Measurements from ENCODE around the gene RPL39L. TPM values are rescaled to one million over a fixed set of nuclear protein-coding genes. Genes with fewer than 3 reads are reported as not detected.

The RPL39L gene
- polyA plus RNA-seq, 3 donors: 1.1 to 3.4 (median 3.1) TPM

- peaks cover 15 to 31% (median 25%) of the 10 kb centered on the region in 7 donors for H3K9me3 Mint-ChIP-seq
- no peaks in the 10 kb centered on the region for H3K36me3 ChIP-seq (replicated peaks in 1 of 2; ENCODE audit: control insufficient read depth in 1 of 2, insufficient read depth in 2 of 2, low read length in 2 of 2)
- H3K79me2 ChIP-seq (ENCODE audit: insufficient read depth, low read length): no peaks in the 10 kb centered on the region
- TF ChIP-seq CTCF (IDR thresholded peaks at IDR 0.05): no peak
- H3K4me1 ChIP-seq (ENCODE audit: control insufficient read depth in 1 of 2, insufficient read depth in 2 of 2, low read length in 2 of 2): peaks cover 9 to 11% of the 10 kb centered on the region in 2 donors
- no peak overlapping the region for H3K27ac ChIP-seq (ENCODE audit: low read depth in 1 of 2, low read length in 2 of 2)
- no CpG with 5 or more reads among the region's 1 CpG for WGBS (ENCODE audit: insufficient coverage)
- H3K27me3 ChIP-seq (ENCODE audit: control insufficient read depth in 2 of 2, insufficient read depth in 2 of 2, low read length in 2 of 2): no peaks in the 10 kb centered on the region
- no peak overlapping the region for H3K4me3 ChIP-seq (replicated peaks in 1 of 3; ENCODE audit: low read depth in 2 of 3, low read length in 3 of 3)
- H3K4me1 Mint-ChIP-seq: peaks cover 12% of the 10 kb centered on the region
- no peak overlapping the region for H3K27ac Mint-ChIP-seq
- H3K4me2 ChIP-seq (replicated peaks; ENCODE audit: extremely low read depth, low read length, poor library complexity, severe bottlenecking): no peak overlapping the region
- intact Hi-C loops (cut with micrococcal nuclease): no loop called here
- DNase-seq: no peak
- peaks cover 0 to 11% (median 0%) of the 10 kb centered on the region in 3 donors for H3K27me3 Mint-ChIP-seq (ENCODE audit: low read depth in 3 of 3)
- H3K9me3 ChIP-seq (replicated peaks in 1 of 2; ENCODE audit: control insufficient read depth in 1 of 2, insufficient read depth in 1 of 2, low read length in 2 of 2): peaks cover 5 to 15% of the 10 kb centered on the region in 2 donors
- peaks cover 2 to 5% of the 10 kb centered on the region in 2 donors for H3K36me3 Mint-ChIP-seq
- H4K20me1 ChIP-seq (ENCODE audit: insufficient read depth, low read length): no peaks in the 10 kb centered on the region
- H3K4me3 Mint-ChIP-seq: no peak overlapping the region
- H2AFZ ChIP-seq (ENCODE audit: insufficient read depth, low read depth, low read length, poor library complexity, severe bottlenecking): no peak overlapping the region
- no peak overlapping the region for H3K9ac ChIP-seq (ENCODE audit: insufficient read depth, low read length, poor library complexity, severe bottlenecking)
Observed at GRCh38 chr3:187085933-187086332, 53.4 kb downstream of the RPL39L start.

- Histone ChIP-seq H3K9ac (ENCODE audit: insufficient read depth, low read length, poor library complexity, severe bottlenecking) (no peak overlapping the region), H4K20me1 (ENCODE audit: insufficient read depth, low read length) (no peaks in the 10 kb centered on the region), H3K27ac (ENCODE audit: low read depth in 1 of 2, low read length in 2 of 2) (no peak overlapping the region), H3K27me3 (ENCODE audit: control insufficient read depth in 2 of 2, insufficient read depth in 2 of 2, low read length in 2 of 2) (no peaks in the 10 kb centered on the region), H3K4me3 (replicated peaks in 1 of 3; ENCODE audit: low read depth in 2 of 3, low read length in 3 of 3) (no peak overlapping the region), H3K4me2 (replicated peaks; ENCODE audit: extremely low read depth, low read length, poor library complexity, severe bottlenecking) (no peak overlapping the region), H3K36me3 (replicated peaks in 1 of 2; ENCODE audit: control insufficient read depth in 1 of 2, insufficient read depth in 2 of 2, low read length in 2 of 2) (no peaks in the 10 kb centered on the region), H3K4me1 (ENCODE audit: control insufficient read depth in 1 of 2, insufficient read depth in 2 of 2, low read length in 2 of 2) (peaks cover 9 to 11% of the 10 kb centered on the region in 2 donors), H3K9me3 (replicated peaks in 1 of 2; ENCODE audit: control insufficient read depth in 1 of 2, insufficient read depth in 1 of 2, low read length in 2 of 2) (peaks cover 5 to 15% of the 10 kb centered on the region in 2 donors), H2AFZ (ENCODE audit: insufficient read depth, low read depth, low read length, poor library complexity, severe bottlenecking) (no peak overlapping the region), H3K79me2 (ENCODE audit: insufficient read depth, low read length) (no peaks in the 10 kb centered on the region)
- H3K36me3 Mint-ChIP-seq: peaks cover 2 to 5% of the 10 kb centered on the region in 2 donors
- peaks cover 11 to 28% (median 21%) of the 10 kb centered on the region in 7 donors for H3K9me3 Mint-ChIP-seq
- peaks cover 0 to 10% (median 0%) of the 10 kb centered on the region in 3 donors for H3K27me3 Mint-ChIP-seq (ENCODE audit: low read depth in 3 of 3)
- no peak for TF ChIP-seq CTCF (IDR thresholded peaks at IDR 0.05)
- WGBS (ENCODE audit: insufficient coverage): 100% methylated on average over 1 of the region's 5 CpGs
- intact Hi-C loops (cut with micrococcal nuclease): no loop called here
- no peak overlapping the region for H3K27ac Mint-ChIP-seq
- H3K4me1 Mint-ChIP-seq: peaks cover 12% of the 10 kb centered on the region
- no peak for DNase-seq
- no peak overlapping the region for H3K4me3 Mint-ChIP-seq
Observed at GRCh38 chr3:187085021-187085666, 54.2 kb downstream of the RPL39L start.

All from CD14-positive monocyte (primary cell).